Esophagus muscularis mucosa (tissue), 4 donors: ENCODE data around the gene DECR2. TPM values are rescaled to one million over a fixed set of nuclear protein-coding genes. Genes with fewer than 3 reads are reported as not detected.

Experiments
- DNase-seq: peaks from one replicate; pipeline ENCODE4 v3.0.0-alpha.2; 2017; ENCODE audit errors: extremely low spot score
- H3K27ac ChIP-seq, 4 donors: fragments of 200-600 bp; sonication (generic); replicated peaks in 1 of 4; 1 replicate in 3 of 4; 2 replicates in 1 of 4; pipeline ENCODE4 v1.5.1; 2016 to 2019; ENCODE audit warnings: mild to moderate bottlenecking in 1 of 4
- H3K27me3 ChIP-seq, 4 donors: fragments of 200-600 bp; sonication (generic); one replicate each; pipeline versions ENCODE4 v1.5.1 to v1.6.0; 2016 to 2019
- H3K36me3 ChIP-seq, 4 donors: fragments of 200-600 bp; sonication (generic); one replicate each; pipeline ENCODE4 v1.5.1; 2016 to 2019
- H3K4me1 ChIP-seq, 4 donors: fragments of 200-600 bp; sonication (generic); one replicate each; pipeline ENCODE4 v1.5.1; 2016 to 2019
- H3K4me3 ChIP-seq, 4 donors: fragments of 200-600 bp; sonication (generic); 1 replicate in 2 of 4; 2 replicates in 2 of 4; pipeline ENCODE4 v1.5.1; 2016 to 2019; ENCODE audit warnings: mild to moderate bottlenecking in 4 of 4, moderate library complexity in 1 of 4
- H3K9me3 ChIP-seq, 4 donors: fragments of 200-600 bp; sonication (generic); 1 replicate in 3 of 4; 2 replicates in 1 of 4; pipeline ENCODE4 v1.5.1; 2016 to 2019
- EP300 ChIP-seq: sonication (generic); formaldehyde crosslinking; IDR thresholded peaks from one replicate; pipeline ENCODE4 v1.6.1; 2017; ENCODE audit warnings: antibody characterized with exemption
- POLR2A ChIP-seq: fragments of 450-650 bp; IDR thresholded peaks from one replicate; pipeline ENCODE4 v1.6.1; 2017; ENCODE audit warnings: antibody characterized with exemption, moderate library complexity, mild to moderate bottlenecking, low read depth
- POLR2AphosphoS5 ChIP-seq, 2 donors: sonication (generic); formaldehyde crosslinking; IDR thresholded peaks; one replicate each; pipeline ENCODE4 v1.6.1; 2017; ENCODE audit warnings: antibody characterized with exemption in 2 of 2
- WGBS: methylation state at CpG from one replicate; pipeline ENCODE4 v1.1.5; 2018; 5-methylcytosine and 5-hydroxymethylcytosine counted together
- intact Hi-C: fragments of 100-400 bp; cut with DNase I; formaldehyde crosslinking; loops from one replicate; pipeline ENCODE4 v1.15.1; 2023
- total RNA-seq, 4 donors: library from RNA; depleted of rRNA; stranded (reverse); fragments of >200 nt; gene quantifications; one replicate each; pipeline versions ENCODE4 v1.1.0 to v1.2.1, GENCODE V29; 2016
- TF ChIP-seq, protein P1 (sequence below), 3 experiments: fragments of 200-600 bp in 2 of 3; fragments of 450-650 bp in 1 of 3; sonication (generic) in 2 of 3; IDR thresholded peaks; one replicate each; pipeline ENCODE4 v1.5.1; 2017 to 2019; ENCODE audit warnings: antibody characterized with exemption in 3 of 3, mild to moderate bottlenecking in 2 of 3, moderate library complexity in 1 of 3

The DECR2 gene
- total RNA-seq, 4 donors from 2014 or later: 11.8 to 18.3 (median 17.4) TPM

- Histone ChIP-seq H3K4me1 (peaks cover 22 to 58% (median 49%) of the 10 kb centered on the region in 4 donors), H3K4me3 (no peak overlapping the region), H3K36me3 (peaks cover 0 to 15% (median 8%) of the 10 kb centered on the region in 4 donors), H3K9me3 (no peaks in the 10 kb centered on the region), H3K27ac (peak overlapping the region; percentile 85 to 92 (median 90)), H3K27me3 (no peaks in the 10 kb centered on the region)
- 87% methylated on average over 6 of the region's 24 CpGs for WGBS
- TF ChIP-seq, protein P1, sequence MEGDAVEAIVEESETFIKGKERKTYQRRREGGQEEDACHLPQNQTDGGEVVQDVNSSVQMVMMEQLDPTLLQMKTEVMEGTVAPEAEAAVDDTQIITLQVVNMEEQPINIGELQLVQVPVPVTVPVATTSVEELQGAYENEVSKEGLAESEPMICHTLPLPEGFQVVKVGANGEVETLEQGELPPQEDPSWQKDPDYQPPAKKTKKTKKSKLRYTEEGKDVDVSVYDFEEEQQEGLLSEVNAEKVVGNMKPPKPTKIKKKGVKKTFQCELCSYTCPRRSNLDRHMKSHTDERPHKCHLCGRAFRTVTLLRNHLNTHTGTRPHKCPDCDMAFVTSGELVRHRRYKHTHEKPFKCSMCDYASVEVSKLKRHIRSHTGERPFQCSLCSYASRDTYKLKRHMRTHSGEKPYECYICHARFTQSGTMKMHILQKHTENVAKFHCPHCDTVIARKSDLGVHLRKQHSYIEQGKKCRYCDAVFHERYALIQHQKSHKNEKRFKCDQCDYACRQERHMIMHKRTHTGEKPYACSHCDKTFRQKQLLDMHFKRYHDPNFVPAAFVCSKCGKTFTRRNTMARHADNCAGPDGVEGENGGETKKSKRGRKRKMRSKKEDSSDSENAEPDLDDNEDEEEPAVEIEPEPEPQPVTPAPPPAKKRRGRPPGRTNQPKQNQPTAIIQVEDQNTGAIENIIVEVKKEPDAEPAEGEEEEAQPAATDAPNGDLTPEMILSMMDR (IDR thresholded peaks at IDR 0.05): no peak
- TF ChIP-seq POLR2A (no peak), POLR2AphosphoS5 (IDR thresholded peaks at IDR 0.05) (no peak), EP300 (no peak)
- intact Hi-C loops: loop anchor here (10.0 kb wide), 1 partner anchor 126 kb away; the partner anchor contains the start of gene CAPN15
- no peak for DNase-seq
Observed at GRCh38 chr16:398561-399339, 2.9 kb upstream of the DECR2 start.

DNA sequence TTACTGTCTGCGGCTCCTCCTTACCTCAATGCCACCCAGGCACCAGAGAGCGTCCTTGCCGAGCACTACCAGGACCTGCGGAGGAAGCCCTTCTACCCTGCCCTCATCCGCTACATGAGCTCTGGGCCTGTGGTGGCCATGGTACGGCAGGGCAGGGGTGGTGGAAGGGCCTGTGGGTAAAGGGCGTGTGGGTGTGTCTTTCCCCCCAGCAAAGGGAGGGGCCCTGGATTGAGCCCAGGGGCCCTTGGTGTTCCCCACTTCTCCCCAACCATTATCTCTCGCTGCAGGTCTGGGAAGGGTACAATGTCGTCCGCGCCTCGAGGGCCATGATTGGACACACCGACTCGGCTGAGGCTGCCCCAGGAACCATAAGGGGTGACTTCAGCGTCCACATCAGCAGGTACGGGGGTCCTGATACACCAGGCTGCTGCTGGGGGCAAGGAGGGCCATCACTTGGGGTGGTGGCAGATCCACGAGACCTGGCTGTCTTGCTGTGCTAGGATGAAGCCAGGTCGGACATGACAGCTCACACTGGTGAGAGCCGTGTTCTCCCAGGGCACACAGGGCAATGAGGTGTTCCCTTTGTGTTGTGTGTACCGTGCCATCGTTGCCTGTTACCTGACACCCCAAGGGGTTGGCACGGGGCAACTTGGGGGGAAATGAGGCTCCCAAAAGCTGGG is 2.2 kb upstream of the DECR2 start:
- Histone ChIP-seq H3K27ac (peak overlapping the region in 2 of 4 donors; percentile 85 to 91), H3K36me3 (peaks cover 0 to 15% (median 8%) of the 10 kb centered on the region in 4 donors), H3K4me1 (peaks cover 22 to 58% (median 49%) of the 10 kb centered on the region in 4 donors), H3K9me3 (no peaks in the 10 kb centered on the region), H3K27me3 (no peaks in the 10 kb centered on the region), H3K4me3 (no peak overlapping the region)
- DNase-seq: no peak
- WGBS: 89% methylated on average over 3 of the region's 22 CpGs
- TF ChIP-seq, protein P1 (IDR thresholded peaks at IDR 0.05): no peak
- TF ChIP-seq EP300 (no peak), POLR2A (no peak), POLR2AphosphoS5 (IDR thresholded peaks at IDR 0.05) (no peak)
- intact Hi-C loops: loop anchor here (5.0 to 10.0 kb wide), 2 partner anchors 125 to 238 kb away; partner anchors contain the start of genes CAPN15 and METTL26

DNA sequence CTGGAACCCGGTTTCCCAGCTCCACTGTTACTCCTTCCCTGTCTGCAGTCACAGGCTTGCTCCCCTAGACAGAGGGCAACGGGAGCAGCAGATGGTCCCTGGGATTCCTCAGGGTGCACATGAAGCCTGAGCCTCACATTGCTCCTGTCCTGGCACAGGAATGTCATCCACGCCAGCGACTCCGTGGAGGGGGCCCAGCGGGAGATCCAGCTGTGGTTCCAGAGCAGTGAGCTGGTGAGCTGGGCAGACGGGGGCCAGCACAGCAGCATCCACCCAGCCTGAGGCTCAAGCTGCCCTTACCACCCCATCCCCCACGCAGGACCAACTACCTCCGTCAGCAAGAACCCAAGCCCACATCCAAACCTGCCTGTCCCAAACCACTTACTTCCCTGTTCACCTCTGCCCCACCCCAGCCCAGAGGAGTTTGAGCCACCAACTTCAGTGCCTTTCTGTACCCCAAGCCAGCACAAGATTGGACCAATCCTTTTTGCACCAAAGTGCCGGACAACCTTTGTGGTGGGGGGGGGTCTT is 1.6 kb upstream of the DECR2 start:
- peaks cover 22 to 58% (median 49%) of the 10 kb centered on the region in 4 donors for H3K4me1 ChIP-seq
- WGBS: 76% methylated on average over 3 of the region's 10 CpGs
- peak overlapping the region in 1 of 4 donors; percentile 64 for H3K4me3 ChIP-seq

GRCh38 chr16:404971-405486 is 3.3 kb downstream of the DECR2 start:
- TF ChIP-seq EP300: no peak
- no peaks in the 10 kb centered on the region for H3K9me3 ChIP-seq
- no peaks in the 10 kb centered on the region for H3K27me3 ChIP-seq
- H3K4me1 ChIP-seq: peaks cover 10 to 22% (median 21%) of the 10 kb centered on the region in 4 donors
- H3K36me3 ChIP-seq: peaks cover 0 to 18% (median 8%) of the 10 kb centered on the region in 4 donors
- H3K27ac ChIP-seq: no peak overlapping the region
- WGBS: 95% methylated on average over 9 of the region's 12 CpGs
- no peak overlapping the region for H3K4me3 ChIP-seq
- intact Hi-C loops: loop anchor here (5.0 kb wide), 1 partner anchor 232 kb away; the partner anchor contains the start of gene METTL26
- no peak for DNase-seq

More for the DNA sequence above, 1.6 kb upstream of the DECR2 start:
- Histone ChIP-seq H3K27ac (peak overlapping the region; percentile 85 to 91 (median 90)), H3K9me3 (no peaks in the 10 kb centered on the region), H3K27me3 (no peaks in the 10 kb centered on the region), H3K36me3 (peaks cover 0 to 15% (median 8%) of the 10 kb centered on the region in 4 donors)
- TF ChIP-seq POLR2AphosphoS5 (IDR thresholded peaks at IDR 0.05) (no peak), POLR2A (no peak), EP300 (no peak)
- TF ChIP-seq, protein P1 (IDR thresholded peaks at IDR 0.05): no peak
- no peak for DNase-seq
- intact Hi-C loops: loop anchor here (5.0 kb wide), 1 partner anchor 237 kb away; the partner anchor contains the start of gene METTL26
